Keratinocyte (primary cell): ENCODE data around the gene SEMA3F. TPM values are rescaled to one million over a fixed set of nuclear protein-coding genes. Genes with fewer than 3 reads are reported as not detected.

Experiments used
- DNase-seq: peaks from one replicate; pipeline ENCODE4 v3.0.0-alpha.2; 2011; ENCODE audit warnings: low read depth, missing footprints, low spot score
- FAIRE-seq: peaks from 2 replicates; lab custom pipeline; 2011; peaks lifted over from hg19 to GRCh38; lab: Jason Lieb, UNC
- H2AFZ ChIP-seq: 2 replicates; pipeline ENCODE4 v1.6.0; 2012; ENCODE audit warnings: low read length, control low read depth, inconsistent platforms; ENCODE audit not compliant: control insufficient read depth
- H3K27ac ChIP-seq: 2 replicates; pipeline ENCODE4 v1.5.1; 2011; ENCODE audit warnings: low read length; ENCODE audit not compliant: control insufficient read depth, insufficient read depth
- H3K27me3 ChIP-seq: 3 replicates; pipeline ENCODE4 v1.6.0; 2011; ENCODE audit warnings: low read length; ENCODE audit not compliant: control insufficient read depth, insufficient read depth; ENCODE audit errors: extremely low read depth
- H3K36me3 ChIP-seq, 2 experiments: 2 replicates in 1 of 2; 3 replicates in 1 of 2; pipeline ENCODE4 v1.5.1; 2011; ENCODE audit warnings: low read length in 2 of 2, mild to moderate bottlenecking in 1 of 2; ENCODE audit not compliant: control insufficient read depth in 2 of 2, insufficient read depth in 2 of 2; ENCODE audit errors: extremely low read depth in 1 of 2
- H3K4me1 ChIP-seq: 3 replicates; pipeline ENCODE4 v1.5.1; 2011; ENCODE audit warnings: low read length; ENCODE audit not compliant: control insufficient read depth, insufficient read depth; ENCODE audit errors: extremely low read depth
- H3K4me2 ChIP-seq: 3 replicates; pipeline ENCODE4 v1.6.0; 2011; ENCODE audit warnings: low read depth, low read length; ENCODE audit not compliant: control insufficient read depth, insufficient read depth; ENCODE audit errors: extremely low read depth
- H3K4me3 ChIP-seq, 3 experiments: fragments of 200-600 bp in 1 of 3; sonication (generic) in 1 of 3; 2 replicates in 2 of 3; 3 replicates in 1 of 3; pipeline ENCODE4 v1.5.1; 2011 to 2016; ENCODE audit warnings: low read length in 3 of 3, mild to moderate bottlenecking in 3 of 3, control low read depth in 2 of 3, inconsistent platforms in 1 of 3, low read depth in 1 of 3, mixed read lengths in 1 of 3, mixed run types in 1 of 3, moderate library complexity in 1 of 3; ENCODE audit not compliant: control insufficient read depth in 2 of 3, insufficient read depth in 2 of 3; ENCODE audit errors: extremely low read depth in 1 of 3
- H3K79me2 ChIP-seq: 2 replicates; pipeline ENCODE4 v1.6.0; 2012; ENCODE audit warnings: low read length; ENCODE audit not compliant: control insufficient read depth, insufficient read depth
- H3K9ac ChIP-seq: 3 replicates; pipeline ENCODE4 v1.6.0; 2011; ENCODE audit warnings: low read length; ENCODE audit not compliant: control insufficient read depth, insufficient read depth; ENCODE audit errors: extremely low read depth
- H3K9me1 ChIP-seq: 3 replicates; pipeline ENCODE4 v1.6.0; 2011; ENCODE audit warnings: low read length; ENCODE audit not compliant: control insufficient read depth, insufficient read depth; ENCODE audit errors: extremely low read depth
- H3K9me3 ChIP-seq: 2 replicates; pipeline ENCODE4 v1.5.1; 2012; ENCODE audit warnings: low read depth, low read length; ENCODE audit not compliant: control insufficient read depth
- H4K20me1 ChIP-seq: 3 replicates; pipeline ENCODE4 v1.6.0; 2011; ENCODE audit warnings: low read length; ENCODE audit not compliant: control insufficient read depth, insufficient read depth; ENCODE audit errors: extremely low read depth
- EZH2 ChIP-seq: IDR thresholded peaks from one replicate; pipeline ENCODE4 v1.6.1; 2012; ENCODE audit warnings: inconsistent platforms, mild to moderate bottlenecking, low read length, moderate library complexity
- dilution Hi-C: fragments of 300-500 bp; cut with MboI; formaldehyde crosslinking; loops from one replicate; pipeline ENCODE4 v1.7.0; 2020; ENCODE audit warnings: low sequenced_read_pairs; ENCODE audit not compliant: extremely low pct_ligation_motif_present
- polyA plus RNA-seq, 5 experiments: library from polyadenylated mRNA; depleted of rRNA in 3 of 5; stranded (reverse) in 3 of 5; stranded (forward) in 1 of 5; unstranded in 1 of 5; fragments of >200 nt; gene quantifications; 1 replicate in 1 of 5; 2 replicates in 3 of 5; 3 replicates in 1 of 5; pipeline versions ENCODE4 v1.2.1 to v1.2.3, GENCODE V29; 2011 to 2012; ENCODE audit warnings: missing spikeins in 2 of 5, low read depth in 1 of 5, low replicate concordance in 1 of 5
- TF ChIP-seq, protein P1 (sequence below), 3 experiments: IDR thresholded peaks in 1 of 3; conservative IDR thresholded peaks in 1 of 3; optimal IDR thresholded peaks in 1 of 3; 2 replicates in 2 of 3; 3 replicates in 1 of 3; pipeline versions ENCODE3 to v1.5.1; 2011; ENCODE audit warnings: low read length in 3 of 3, mild to moderate bottlenecking in 3 of 3, moderate library complexity in 2 of 3, control low read depth in 1 of 3, inconsistent platforms in 1 of 3; ENCODE audit not compliant: insufficient read depth in 2 of 3; ENCODE audit errors: extremely low read depth in 1 of 3

SEMA3F gene
- polyA plus RNA-seq, 1 donor (not counting 4 experiments of a cell fraction or from before 2014, with no cell fraction given): 72.8 TPM

DNA sequence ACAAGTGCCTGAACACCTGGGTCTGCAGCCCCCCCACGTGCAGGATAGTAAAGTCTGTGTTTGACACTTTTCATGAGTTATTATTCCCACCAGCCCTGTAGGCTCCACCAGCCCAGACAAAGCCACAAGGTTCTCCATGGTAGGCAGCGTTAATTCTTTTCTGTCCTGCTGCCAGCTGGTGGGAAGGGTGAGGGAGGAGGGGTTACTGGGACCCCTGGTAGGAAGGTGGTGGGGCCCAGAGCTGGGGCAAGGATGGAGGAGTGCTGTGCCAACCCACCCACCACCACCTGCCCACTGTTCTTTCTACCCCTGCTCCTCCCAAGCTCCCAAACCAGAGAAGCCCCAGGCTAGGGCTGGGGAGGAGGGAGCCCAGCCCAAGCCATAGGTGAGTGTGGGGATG is 20.8 kb upstream of the SEMA3F start:
- no peaks in the 10 kb centered on the region for H3K9me3 ChIP-seq
- peaks cover 2% of the 10 kb centered on the region for H3K9me1 ChIP-seq
- no peaks in the 10 kb centered on the region for H3K79me2 ChIP-seq
- no peaks in the 10 kb centered on the region for H4K20me1 ChIP-seq
- H3K4me3 ChIP-seq: no peak overlapping the region
- H3K27ac ChIP-seq: no peak overlapping the region
- FAIRE-seq (no peak), DNase-seq (no peak)
- no peaks in the 10 kb centered on the region for H3K27me3 ChIP-seq
- H3K4me1 ChIP-seq: peaks cover 18% of the 10 kb centered on the region
- no peak overlapping the region for H3K4me2 ChIP-seq
- H2AFZ ChIP-seq: no peak overlapping the region
- no peak overlapping the region for H3K9ac ChIP-seq
- TF ChIP-seq, protein P1, sequence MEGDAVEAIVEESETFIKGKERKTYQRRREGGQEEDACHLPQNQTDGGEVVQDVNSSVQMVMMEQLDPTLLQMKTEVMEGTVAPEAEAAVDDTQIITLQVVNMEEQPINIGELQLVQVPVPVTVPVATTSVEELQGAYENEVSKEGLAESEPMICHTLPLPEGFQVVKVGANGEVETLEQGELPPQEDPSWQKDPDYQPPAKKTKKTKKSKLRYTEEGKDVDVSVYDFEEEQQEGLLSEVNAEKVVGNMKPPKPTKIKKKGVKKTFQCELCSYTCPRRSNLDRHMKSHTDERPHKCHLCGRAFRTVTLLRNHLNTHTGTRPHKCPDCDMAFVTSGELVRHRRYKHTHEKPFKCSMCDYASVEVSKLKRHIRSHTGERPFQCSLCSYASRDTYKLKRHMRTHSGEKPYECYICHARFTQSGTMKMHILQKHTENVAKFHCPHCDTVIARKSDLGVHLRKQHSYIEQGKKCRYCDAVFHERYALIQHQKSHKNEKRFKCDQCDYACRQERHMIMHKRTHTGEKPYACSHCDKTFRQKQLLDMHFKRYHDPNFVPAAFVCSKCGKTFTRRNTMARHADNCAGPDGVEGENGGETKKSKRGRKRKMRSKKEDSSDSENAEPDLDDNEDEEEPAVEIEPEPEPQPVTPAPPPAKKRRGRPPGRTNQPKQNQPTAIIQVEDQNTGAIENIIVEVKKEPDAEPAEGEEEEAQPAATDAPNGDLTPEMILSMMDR (optimal IDR thresholded peaks at IDR 0.05 in 1 of 3, IDR thresholded peaks at IDR 0.05 in 1 of 3, conservative IDR thresholded peaks at IDR 0.05 in 1 of 3; ENCODE audit: extremely low read depth in 1 of 3, insufficient read depth in 2 of 3, low read length in 3 of 3): no peak
- no peak for TF ChIP-seq EZH2
- dilution Hi-C loops: no loop called here
- no peaks in the 10 kb centered on the region for H3K36me3 ChIP-seq

DNA sequence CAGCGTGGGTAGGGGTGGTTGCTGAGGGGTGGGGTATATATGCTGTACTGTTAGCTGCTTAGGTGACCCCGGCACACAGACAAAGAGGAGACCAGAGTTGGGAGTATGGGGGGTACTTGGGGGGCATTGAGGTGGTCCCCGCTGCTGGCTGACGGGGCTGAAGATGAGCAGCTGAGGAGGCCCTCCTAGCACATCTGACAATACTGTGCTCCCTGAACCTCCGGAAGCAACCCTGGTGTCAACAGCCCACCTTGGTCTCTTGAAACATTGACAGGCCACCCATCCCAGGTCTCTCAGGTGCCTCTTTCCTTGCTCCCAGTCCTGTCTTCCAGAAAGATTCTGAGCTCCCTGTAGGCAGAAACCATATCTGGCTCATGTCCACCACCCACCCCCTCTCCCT is 19.2 kb upstream of the SEMA3F start:
- no peak for DNase-seq
- no peak overlapping the region for H2AFZ ChIP-seq
- H3K9me1 ChIP-seq: peaks cover 2% of the 10 kb centered on the region
- FAIRE-seq: no peak
- no peak overlapping the region for H3K9ac ChIP-seq
- dilution Hi-C loops: no loop called here
- H3K27ac ChIP-seq: no peak overlapping the region
- peaks cover 21% of the 10 kb centered on the region for H3K4me1 ChIP-seq
- H3K36me3 ChIP-seq: no peaks in the 10 kb centered on the region
- no peak overlapping the region for H3K4me2 ChIP-seq
- H3K27me3 ChIP-seq: no peaks in the 10 kb centered on the region
- H3K79me2 ChIP-seq: no peaks in the 10 kb centered on the region
- H4K20me1 ChIP-seq: no peaks in the 10 kb centered on the region
- TF ChIP-seq EZH2: no peak
- TF ChIP-seq, protein P1 (optimal IDR thresholded peaks at IDR 0.05 in 1 of 3, IDR thresholded peaks at IDR 0.05 in 1 of 3, conservative IDR thresholded peaks at IDR 0.05 in 1 of 3; ENCODE audit: extremely low read depth in 1 of 3, insufficient read depth in 2 of 3, low read length in 3 of 3): no peak
- no peaks in the 10 kb centered on the region for H3K9me3 ChIP-seq
- H3K4me3 ChIP-seq: no peak overlapping the region
